Stomach (tissue), 4 donors: ENCODE measurements around the gene MUC20.

Source experiments
- EP300 ChIP-seq: sonication (generic); formaldehyde crosslinking; IDR thresholded peaks from one replicate; pipeline ENCODE4 v1.6.1; 2017; ENCODE audit warnings: antibody characterized with exemption
- POLR2A ChIP-seq, 4 donors: fragments of 450-650 bp; IDR thresholded peaks; one replicate each; pipeline ENCODE4 v1.6.1; 2016; ENCODE audit warnings: antibody characterized with exemption in 4 of 4, control low read depth in 2 of 4, mild to moderate bottlenecking in 1 of 4, moderate library complexity in 1 of 4
- POLR2AphosphoS5 ChIP-seq, 3 donors: sonication (generic); formaldehyde crosslinking; IDR thresholded peaks; one replicate each; pipeline ENCODE4 v1.6.1; 2016; ENCODE audit warnings: antibody characterized with exemption in 3 of 3
- TF ChIP-seq, protein P1 (sequence below), 7 experiments: fragments of 450-650 bp in 4 of 7; fragments of 200-600 bp in 3 of 7; sonication (generic) in 3 of 7; IDR thresholded peaks; one replicate each; pipeline ENCODE4 v1.5.1; 2016 to 2019; ENCODE audit warnings: antibody characterized with exemption in 7 of 7, control low read depth in 2 of 7, mild to moderate bottlenecking in 1 of 7

GRCh38 chr3:195746751-195747150, 26.0 kb downstream of the MUC20 start:
- TF ChIP-seq, protein P1, sequence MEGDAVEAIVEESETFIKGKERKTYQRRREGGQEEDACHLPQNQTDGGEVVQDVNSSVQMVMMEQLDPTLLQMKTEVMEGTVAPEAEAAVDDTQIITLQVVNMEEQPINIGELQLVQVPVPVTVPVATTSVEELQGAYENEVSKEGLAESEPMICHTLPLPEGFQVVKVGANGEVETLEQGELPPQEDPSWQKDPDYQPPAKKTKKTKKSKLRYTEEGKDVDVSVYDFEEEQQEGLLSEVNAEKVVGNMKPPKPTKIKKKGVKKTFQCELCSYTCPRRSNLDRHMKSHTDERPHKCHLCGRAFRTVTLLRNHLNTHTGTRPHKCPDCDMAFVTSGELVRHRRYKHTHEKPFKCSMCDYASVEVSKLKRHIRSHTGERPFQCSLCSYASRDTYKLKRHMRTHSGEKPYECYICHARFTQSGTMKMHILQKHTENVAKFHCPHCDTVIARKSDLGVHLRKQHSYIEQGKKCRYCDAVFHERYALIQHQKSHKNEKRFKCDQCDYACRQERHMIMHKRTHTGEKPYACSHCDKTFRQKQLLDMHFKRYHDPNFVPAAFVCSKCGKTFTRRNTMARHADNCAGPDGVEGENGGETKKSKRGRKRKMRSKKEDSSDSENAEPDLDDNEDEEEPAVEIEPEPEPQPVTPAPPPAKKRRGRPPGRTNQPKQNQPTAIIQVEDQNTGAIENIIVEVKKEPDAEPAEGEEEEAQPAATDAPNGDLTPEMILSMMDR (IDR thresholded peaks at IDR 0.05), result no peak
- no peak for TF ChIP-seq POLR2A (IDR thresholded peaks at IDR 0.05)
- TF ChIP-seq EP300, result no peak
- TF ChIP-seq POLR2AphosphoS5 (IDR thresholded peaks at IDR 0.05), result no peak
